Breast epithelium (tissue), 4 donors: ENCODE results near the gene CBX6. TPM values are rescaled to one million over a fixed set of nuclear protein-coding genes. Genes with fewer than 3 reads are reported as not detected.

Experiments used
- DNase-seq, 2 donors: peaks; one replicate each; pipeline ENCODE4 v3.0.0-alpha.2; 2019; ENCODE audit warnings: low spot score in 2 of 2
- H3K27ac ChIP-seq, 2 donors: fragments of 200-600 bp; sonication (generic) in 1 of 2; one replicate each; pipeline ENCODE4 v1.5.1; 2016 to 2019; ENCODE audit warnings: mild to moderate bottlenecking in 1 of 2
- H3K27me3 ChIP-seq, 2 donors: fragments of 200-600 bp; sonication (generic) in 1 of 2; one replicate each; pipeline versions ENCODE4 v1.5.1 to v1.6.0; 2017 to 2019; ENCODE audit warnings: control low read depth in 1 of 2, mild to moderate bottlenecking in 1 of 2
- H3K36me3 ChIP-seq: fragments of 200-600 bp; one replicate; pipeline ENCODE4 v1.5.1; 2019
- H3K4me1 ChIP-seq, 2 donors: fragments of 200-600 bp; sonication (generic); one replicate each; pipeline ENCODE4 v1.5.1; 2016 to 2019; ENCODE audit warnings: control low read depth in 1 of 2
- H3K4me3 ChIP-seq, 3 donors: fragments of 200-600 bp; sonication (generic); 1 replicate in 2 of 3; 2 replicates in 1 of 3; pipeline ENCODE4 v1.5.1; 2016 to 2019; ENCODE audit warnings: mild to moderate bottlenecking in 3 of 3, moderate library complexity in 2 of 3
- H3K9me3 ChIP-seq, 2 donors: fragments of 200-600 bp; sonication (generic) in 1 of 2; one replicate each; pipeline ENCODE4 v1.5.1; 2016 to 2019; ENCODE audit warnings: control low read depth in 1 of 2
- POLR2A ChIP-seq: fragments of 450-650 bp; IDR thresholded peaks from one replicate; pipeline ENCODE4 v1.6.1; 2016; ENCODE audit warnings: antibody characterized with exemption, mild to moderate bottlenecking, moderate library complexity
- POLR2AphosphoS5 ChIP-seq, 3 donors: sonication (generic); formaldehyde crosslinking; IDR thresholded peaks; one replicate each; pipeline ENCODE4 v1.6.1; 2017; ENCODE audit warnings: antibody characterized with exemption in 3 of 3
- intact Hi-C: fragments of 100-400 bp; cut with DNase I; formaldehyde crosslinking; loops from one replicate; pipeline ENCODE4 v1.15.1; 2023; ENCODE audit warnings: low total_unique reads
- total RNA-seq, 3 donors: library from RNA; depleted of rRNA; stranded (reverse); fragments of >200 nt; gene quantifications; one replicate each; pipeline ENCODE4 v1.1.0, GENCODE V29; 2016
- TF ChIP-seq, protein P1 (sequence below), 3 donors: fragments of 450-650 bp; IDR thresholded peaks; one replicate each; pipeline ENCODE4 v1.5.1; 2016 to 2017; ENCODE audit warnings: antibody characterized with exemption in 3 of 3, mild to moderate bottlenecking in 3 of 3, moderate library complexity in 3 of 3

Gene CBX6
- total RNA-seq, 3 donors from 2014 or later: 20.2 to 34.7 (median 25.9) TPM

DNA sequence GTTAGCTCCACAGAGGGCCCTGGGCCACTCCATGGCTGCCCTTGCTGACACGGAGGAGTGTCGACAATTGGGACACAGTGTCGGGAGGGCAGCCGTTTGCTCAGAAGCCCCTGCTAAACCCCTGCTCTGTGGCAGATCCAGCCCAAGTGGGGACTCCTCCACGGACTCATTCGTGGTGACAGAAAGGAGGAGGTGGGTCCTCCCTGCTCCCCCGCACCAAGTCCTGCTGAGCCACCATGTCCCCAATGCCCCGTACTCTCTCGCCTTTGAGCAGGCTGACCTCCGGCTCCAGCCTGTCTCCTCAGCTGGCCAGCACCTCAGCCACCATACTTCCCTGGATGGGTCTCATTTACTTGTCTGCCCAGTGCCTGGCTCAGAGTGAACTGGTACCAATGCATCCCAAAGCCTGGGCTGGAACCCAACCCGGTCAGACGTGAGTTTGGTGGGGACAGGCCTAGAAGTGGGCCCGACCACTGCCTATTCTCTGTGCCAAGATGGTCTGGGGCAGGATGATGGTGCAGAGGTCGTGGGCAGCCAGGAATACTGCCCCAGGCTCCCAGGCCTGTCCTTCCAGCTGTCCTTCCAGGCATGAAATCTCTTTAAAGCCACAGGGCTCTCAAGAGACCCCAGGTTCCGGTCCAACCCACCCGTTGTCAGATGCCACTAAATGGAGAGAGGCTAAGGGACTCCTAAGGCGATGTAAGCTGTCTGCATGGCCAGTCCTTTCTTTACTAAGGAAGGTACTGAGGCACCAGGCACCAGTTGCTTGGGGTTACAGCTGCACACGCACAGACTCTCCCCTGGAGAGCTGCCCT lies 4.3 kb downstream of the CBX6 start:
- Histone ChIP-seq H3K4me3 (no peak overlapping the region), H3K27ac (no peak overlapping the region), H3K36me3 (no peaks in the 10 kb centered on the region), H3K4me1 (peaks cover 15 to 20% of the 10 kb centered on the region in 2 donors), H3K27me3 (no peaks in the 10 kb centered on the region), H3K9me3 (no peaks in the 10 kb centered on the region)
- intact Hi-C loops: loop anchor here (10.0 kb wide), 1 partner anchor 117 kb away; the partner anchor contains the start of gene APOBEC3B
- TF ChIP-seq, protein P1, sequence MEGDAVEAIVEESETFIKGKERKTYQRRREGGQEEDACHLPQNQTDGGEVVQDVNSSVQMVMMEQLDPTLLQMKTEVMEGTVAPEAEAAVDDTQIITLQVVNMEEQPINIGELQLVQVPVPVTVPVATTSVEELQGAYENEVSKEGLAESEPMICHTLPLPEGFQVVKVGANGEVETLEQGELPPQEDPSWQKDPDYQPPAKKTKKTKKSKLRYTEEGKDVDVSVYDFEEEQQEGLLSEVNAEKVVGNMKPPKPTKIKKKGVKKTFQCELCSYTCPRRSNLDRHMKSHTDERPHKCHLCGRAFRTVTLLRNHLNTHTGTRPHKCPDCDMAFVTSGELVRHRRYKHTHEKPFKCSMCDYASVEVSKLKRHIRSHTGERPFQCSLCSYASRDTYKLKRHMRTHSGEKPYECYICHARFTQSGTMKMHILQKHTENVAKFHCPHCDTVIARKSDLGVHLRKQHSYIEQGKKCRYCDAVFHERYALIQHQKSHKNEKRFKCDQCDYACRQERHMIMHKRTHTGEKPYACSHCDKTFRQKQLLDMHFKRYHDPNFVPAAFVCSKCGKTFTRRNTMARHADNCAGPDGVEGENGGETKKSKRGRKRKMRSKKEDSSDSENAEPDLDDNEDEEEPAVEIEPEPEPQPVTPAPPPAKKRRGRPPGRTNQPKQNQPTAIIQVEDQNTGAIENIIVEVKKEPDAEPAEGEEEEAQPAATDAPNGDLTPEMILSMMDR (IDR thresholded peaks at IDR 0.05): no peak
- no peak for TF ChIP-seq POLR2A
- DNase-seq: no peak

DNA sequence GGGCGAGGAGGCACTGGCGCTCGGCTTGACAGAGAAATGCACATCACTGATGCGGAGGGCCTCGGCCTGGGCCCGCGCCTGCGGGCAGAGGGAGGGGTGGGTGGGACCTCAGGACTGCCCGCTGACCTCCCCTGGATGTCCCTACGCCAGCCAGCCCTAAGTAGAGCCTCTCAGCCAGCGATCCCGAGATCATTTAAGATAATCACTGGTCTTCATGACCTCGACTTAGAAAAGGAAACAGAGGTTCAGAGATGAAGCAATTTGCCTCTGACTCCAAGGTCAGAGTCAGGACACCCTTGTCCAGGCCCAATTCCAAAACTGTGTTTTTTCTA lies 4.9 kb downstream of the CBX6 start:
- H3K27me3 ChIP-seq: no peaks in the 10 kb centered on the region
- intact Hi-C loops: loop anchor here (10.0 kb wide), 1 partner anchor 118 kb away; the partner anchor contains the start of gene APOBEC3B
- peaks cover 15 to 20% of the 10 kb centered on the region in 2 donors for H3K4me1 ChIP-seq
- TF ChIP-seq, protein P1 (IDR thresholded peaks at IDR 0.05): no peak
- TF ChIP-seq POLR2A (no peak), POLR2AphosphoS5 (IDR thresholded peaks at IDR 0.05) (no peak)
- no peak overlapping the region for H3K27ac ChIP-seq
- H3K36me3 ChIP-seq: no peaks in the 10 kb centered on the region
- H3K9me3 ChIP-seq: no peaks in the 10 kb centered on the region
- H3K4me3 ChIP-seq: no peak overlapping the region
- no peak for DNase-seq

DNA sequence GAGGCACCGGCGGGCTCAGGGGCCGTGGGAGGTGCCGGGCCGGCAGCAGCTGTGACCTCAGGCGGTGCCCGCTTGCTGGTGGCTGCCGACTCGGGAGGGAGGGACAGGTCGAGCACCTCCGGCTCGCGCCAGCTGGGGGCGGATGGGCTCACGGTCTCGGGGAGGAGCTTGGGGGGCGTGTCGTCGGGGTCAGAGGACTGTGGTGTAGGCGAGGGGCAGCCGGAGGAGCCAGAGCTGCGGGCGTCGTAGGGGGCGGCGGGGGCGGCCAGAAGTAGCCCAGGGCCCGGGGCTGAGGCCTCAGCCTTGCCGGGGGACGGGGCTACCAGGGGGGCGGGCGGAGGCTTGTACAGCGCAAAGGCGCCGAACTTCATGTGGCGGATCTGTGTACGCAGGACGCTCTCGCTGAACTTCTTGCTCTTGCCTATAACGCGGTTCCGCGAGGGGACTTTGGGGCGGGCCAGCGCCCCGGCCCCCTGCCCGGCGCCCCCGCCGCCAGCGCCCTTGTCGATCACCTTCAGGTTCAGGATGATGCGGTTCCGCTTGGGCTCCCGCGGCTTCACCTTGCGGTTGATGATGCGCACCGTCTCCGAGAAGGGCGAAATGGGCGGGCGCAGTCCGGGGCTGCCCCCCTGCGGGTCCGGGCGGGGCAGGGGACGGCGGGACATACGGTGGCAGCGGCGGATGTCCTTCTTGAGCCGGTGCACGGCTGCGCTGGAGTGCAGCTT lies 5.5 kb downstream of the CBX6 start:
- Histone ChIP-seq H3K27ac (no peak overlapping the region), H3K4me3 (no peak overlapping the region), H3K9me3 (no peaks in the 10 kb centered on the region), H3K27me3 (no peaks in the 10 kb centered on the region), H3K36me3 (no peaks in the 10 kb centered on the region), H3K4me1 (peaks cover 15 to 20% of the 10 kb centered on the region in 2 donors)
- no peak for TF ChIP-seq POLR2AphosphoS5 (IDR thresholded peaks at IDR 0.05)
- TF ChIP-seq POLR2A: no peak
- TF ChIP-seq, protein P1 (IDR thresholded peaks at IDR 0.05): no peak
- DNase-seq: no peak
- intact Hi-C loops: loop anchor here (10.0 kb wide), 1 partner anchor 118 kb away; the partner anchor contains the start of gene APOBEC3B

DNA sequence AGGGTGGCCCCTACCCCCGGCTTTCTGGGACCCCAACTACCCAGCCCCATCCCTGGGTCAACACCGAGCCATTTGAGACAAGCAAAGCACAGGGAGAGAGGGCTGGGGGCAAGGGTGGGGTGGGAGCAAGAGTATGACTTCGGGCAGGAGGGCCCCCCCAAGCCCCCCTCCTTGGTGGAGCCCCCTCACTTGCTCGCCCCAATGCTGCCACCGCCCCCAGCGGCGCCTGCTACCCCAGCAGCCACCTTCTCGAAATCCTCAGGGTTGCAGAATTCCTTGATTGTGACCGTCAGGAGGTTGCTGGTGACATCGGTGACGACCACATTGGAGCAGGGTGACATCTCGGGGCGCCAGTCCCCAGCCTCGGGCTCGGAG lies 6.0 kb downstream of the CBX6 start:
- TF ChIP-seq, protein P1 (IDR thresholded peaks at IDR 0.05): no peak
- TF ChIP-seq POLR2A: no peak
- no peak for TF ChIP-seq POLR2AphosphoS5 (IDR thresholded peaks at IDR 0.05)
- H3K27ac ChIP-seq: peak overlapping the region in 1 of 2 donors; percentile 85
- H3K4me1 ChIP-seq: peaks cover 15 to 17% of the 10 kb centered on the region in 2 donors
- no peaks in the 10 kb centered on the region for H3K27me3 ChIP-seq
- DNase-seq: no peak
- H3K9me3 ChIP-seq: no peaks in the 10 kb centered on the region
- intact Hi-C loops: loop anchor here (10.0 kb wide), 1 partner anchor 119 kb away; the partner anchor contains the start of gene APOBEC3B
- H3K4me3 ChIP-seq: no peak overlapping the region
- H3K36me3 ChIP-seq: no peaks in the 10 kb centered on the region
